ENCODE data around the gene RUVBL1.

RUVBL1 gene

DNA sequence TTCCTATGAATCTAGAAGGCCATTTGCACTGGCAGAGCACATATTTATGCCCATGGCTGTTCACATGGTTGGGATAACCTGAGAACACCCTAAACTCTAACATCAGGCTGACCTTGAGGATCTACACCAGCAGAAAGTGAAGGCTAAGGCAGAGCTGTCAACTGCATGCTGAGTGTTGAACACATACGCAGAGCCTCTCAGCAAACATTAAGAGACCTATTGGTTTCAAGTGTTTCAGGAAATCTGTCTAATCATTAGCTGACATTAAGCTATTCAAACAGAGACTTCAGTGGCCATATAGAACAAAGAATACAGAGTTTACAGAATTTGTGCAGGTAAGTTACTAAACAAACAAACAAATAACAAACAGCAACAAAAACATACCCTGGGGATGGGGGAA, 87.5 kb downstream of the RUVBL1 start:
- no peak for DNase-seq (ENCODE audit: low read depth in 2 of 3, low spot score in 1 of 3)

DNA sequence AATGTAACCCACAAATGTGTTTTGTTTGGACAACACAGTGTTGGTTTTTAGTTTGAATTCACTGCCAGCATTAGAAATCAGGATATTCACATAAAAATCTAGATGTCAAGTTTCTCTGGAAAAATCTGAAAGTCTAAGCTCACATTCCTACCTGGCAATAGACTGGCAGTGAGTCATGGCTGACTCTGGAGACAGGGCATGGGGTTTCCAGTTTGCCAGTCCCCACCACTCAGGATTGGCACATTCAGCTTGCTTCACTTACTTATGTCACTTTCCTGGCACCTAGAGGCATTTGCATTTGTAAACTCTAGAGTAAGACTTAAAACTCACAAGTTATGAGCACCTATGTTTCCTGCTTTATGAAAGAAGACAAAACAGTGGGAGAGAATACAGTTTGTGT, 90.5 kb downstream of the RUVBL1 start:
- DNase-seq (ENCODE audit: low read depth in 2 of 3, low spot score in 1 of 3): no peak

Data from stimulated activated CD4-positive, alpha-beta T cell treated with anti-CD3 and anti-CD28 coated beads, Interleukin-12 subunit alpha, Interleukin-12 subunit beta, amount 100 ng/mL, for 48 hours (primary cell).